ENCODE results near the gene ANKRA2.

The ANKRA2 gene

GRCh38 chr5:73606206-73606753 is 40.8 kb upstream of the ANKRA2 start:
- no peaks in the 10 kb centered on the region for H3K79me1 ChIP-seq (ENCODE audit: low read length)
- no peak overlapping the region for H3K23ac ChIP-seq (ENCODE audit: low read length)
- no peaks in the 10 kb centered on the region for H3K9me3 ChIP-seq (ENCODE audit: insufficient read depth, low read depth, low read length)
- no peak overlapping the region for H2AK5ac ChIP-seq (ENCODE audit: low read length)
- H3K4ac ChIP-seq (ENCODE audit: low read depth, low read length) = no peak overlapping the region
- H3K27me3 ChIP-seq (ENCODE audit: insufficient read depth, low read length) = no peaks in the 10 kb centered on the region
- H4K8ac ChIP-seq (ENCODE audit: low read depth, low read length) = no peak overlapping the region
- no peak overlapping the region for H3K4me2 ChIP-seq (ENCODE audit: low read length)
- no peaks in the 10 kb centered on the region for H3K79me2 ChIP-seq (ENCODE audit: control insufficient read depth, insufficient read depth, low read length, poor library complexity)
- no peak overlapping the region for H3K9ac ChIP-seq (ENCODE audit: low read length)
- no peak overlapping the region for H2BK5ac ChIP-seq (ENCODE audit: low read depth, low read length, poor library complexity)
- H2BK12ac ChIP-seq (ENCODE audit: low read length) = no peak overlapping the region
- WGBS (ENCODE audit: extremely low coverage, insufficient coverage, insufficient read length) = no CpG with 5 or more reads among the region's 3 CpGs
- H4K12ac ChIP-seq (ENCODE audit: low read depth, low read length) = no peak overlapping the region
- H3K27ac ChIP-seq (ENCODE audit: low read depth, low read length) = no peak overlapping the region
- H3K18ac ChIP-seq (ENCODE audit: low read length) = no peak overlapping the region
- no peaks in the 10 kb centered on the region for H3K4me1 ChIP-seq (ENCODE audit: control insufficient read depth in 1 of 2, insufficient read depth in 2 of 2, low read length in 2 of 2)
- H3K4me3 ChIP-seq (ENCODE audit: low read depth, low read length) = no peak overlapping the region
- H2AFZ ChIP-seq (ENCODE audit: insufficient read depth, low read length, poor library complexity) = no peak overlapping the region
- H3K14ac ChIP-seq (ENCODE audit: low read length) = no peak overlapping the region
- H4K91ac ChIP-seq (ENCODE audit: low read depth, low read length) = no peak overlapping the region
- no peaks in the 10 kb centered on the region for H3K36me3 ChIP-seq (ENCODE audit: control insufficient read depth in 1 of 2, insufficient read depth in 2 of 2, low read length in 2 of 2)
- H2BK120ac ChIP-seq (ENCODE audit: insufficient read depth, low read length, poor library complexity) = no peak overlapping the region
- no peak for DNase-seq

- no peaks in the 10 kb centered on the region for H3K79me2 ChIP-seq (ENCODE audit: control insufficient read depth, insufficient read depth, low read length, poor library complexity)
- no peak overlapping the region for H3K4me2 ChIP-seq (ENCODE audit: low read length)
- no peak overlapping the region for H2AFZ ChIP-seq (ENCODE audit: insufficient read depth, low read length, poor library complexity)
- no peaks in the 10 kb centered on the region for H3K4me1 ChIP-seq (ENCODE audit: control insufficient read depth in 1 of 2, insufficient read depth in 2 of 2, low read length in 2 of 2)
- H2BK120ac ChIP-seq (ENCODE audit: insufficient read depth, low read length, poor library complexity) = no peak overlapping the region
- no peaks in the 10 kb centered on the region for H3K79me1 ChIP-seq (ENCODE audit: low read length)
- no CpG with 5 or more reads among the region's 8 CpGs for WGBS (ENCODE audit: extremely low coverage, insufficient coverage, insufficient read length)
- H3K9me3 ChIP-seq (ENCODE audit: insufficient read depth, low read depth, low read length) = no peaks in the 10 kb centered on the region
- H3K18ac ChIP-seq (ENCODE audit: low read length) = no peak overlapping the region
- peak in 1 of 2 donors; percentile 37 for DNase-seq
- no peaks in the 10 kb centered on the region for H3K27me3 ChIP-seq (ENCODE audit: insufficient read depth, low read length)
- H3K23ac ChIP-seq (ENCODE audit: low read length) = no peak overlapping the region
- H2AK5ac ChIP-seq (ENCODE audit: low read length) = no peak overlapping the region
- no peak overlapping the region for H2BK5ac ChIP-seq (ENCODE audit: low read depth, low read length, poor library complexity)
- H4K8ac ChIP-seq (ENCODE audit: low read depth, low read length) = no peak overlapping the region
- no peak overlapping the region for H4K12ac ChIP-seq (ENCODE audit: low read depth, low read length)
- H3K4me3 ChIP-seq (ENCODE audit: low read depth, low read length) = no peak overlapping the region
- H3K14ac ChIP-seq (ENCODE audit: low read length) = no peak overlapping the region
- no peak overlapping the region for H2BK12ac ChIP-seq (ENCODE audit: low read length)
- H3K9ac ChIP-seq (ENCODE audit: low read length) = no peak overlapping the region
- no peaks in the 10 kb centered on the region for H3K36me3 ChIP-seq (ENCODE audit: control insufficient read depth in 1 of 2, insufficient read depth in 2 of 2, low read length in 2 of 2)
- H3K4ac ChIP-seq (ENCODE audit: low read depth, low read length) = no peak overlapping the region
- H4K91ac ChIP-seq (ENCODE audit: low read depth, low read length) = no peak overlapping the region
- no peak overlapping the region for H3K27ac ChIP-seq (ENCODE audit: low read depth, low read length)
Measured at GRCh38 chr5:73605223-73606087, 40.0 kb upstream of the ANKRA2 start.

- DNase-seq = no peak
- Histone ChIP-seq H3K4me2 (ENCODE audit: low read length) (no peak overlapping the region), H3K9ac (ENCODE audit: low read length) (no peak overlapping the region), H4K12ac (ENCODE audit: low read depth, low read length) (no peak overlapping the region), H2AFZ (ENCODE audit: insufficient read depth, low read length, poor library complexity) (no peak overlapping the region), H4K91ac (ENCODE audit: low read depth, low read length) (no peak overlapping the region), H3K14ac (ENCODE audit: low read length) (no peak overlapping the region), H2BK120ac (ENCODE audit: insufficient read depth, low read length, poor library complexity) (no peak overlapping the region), H2BK12ac (ENCODE audit: low read length) (no peak overlapping the region), H3K79me1 (ENCODE audit: low read length) (no peaks in the 10 kb centered on the region), H3K9me3 (ENCODE audit: insufficient read depth, low read depth, low read length) (no peaks in the 10 kb centered on the region), H3K23ac (ENCODE audit: low read length) (no peak overlapping the region), H3K27ac (ENCODE audit: low read depth, low read length) (no peak overlapping the region), H3K4ac (ENCODE audit: low read depth, low read length) (no peak overlapping the region), H3K4me1 (ENCODE audit: control insufficient read depth in 1 of 2, insufficient read depth in 2 of 2, low read length in 2 of 2) (no peaks in the 10 kb centered on the region), H2AK5ac (ENCODE audit: low read length) (no peak overlapping the region), H3K36me3 (ENCODE audit: control insufficient read depth in 1 of 2, insufficient read depth in 2 of 2, low read length in 2 of 2) (no peaks in the 10 kb centered on the region), H3K4me3 (ENCODE audit: low read depth, low read length) (no peak overlapping the region), H2BK5ac (ENCODE audit: low read depth, low read length, poor library complexity) (no peak overlapping the region), H3K18ac (ENCODE audit: low read length) (no peak overlapping the region), H4K8ac (ENCODE audit: low read depth, low read length) (no peak overlapping the region), H3K27me3 (ENCODE audit: insufficient read depth, low read length) (no peaks in the 10 kb centered on the region), H3K79me2 (ENCODE audit: control insufficient read depth, insufficient read depth, low read length, poor library complexity) (no peaks in the 10 kb centered on the region)
- WGBS (ENCODE audit: extremely low coverage, insufficient coverage, insufficient read length) = no CpG with 5 or more reads among the region's 5 CpGs
Measured at GRCh38 chr5:73603998-73604397, 38.6 kb upstream of the ANKRA2 start.

DNA sequence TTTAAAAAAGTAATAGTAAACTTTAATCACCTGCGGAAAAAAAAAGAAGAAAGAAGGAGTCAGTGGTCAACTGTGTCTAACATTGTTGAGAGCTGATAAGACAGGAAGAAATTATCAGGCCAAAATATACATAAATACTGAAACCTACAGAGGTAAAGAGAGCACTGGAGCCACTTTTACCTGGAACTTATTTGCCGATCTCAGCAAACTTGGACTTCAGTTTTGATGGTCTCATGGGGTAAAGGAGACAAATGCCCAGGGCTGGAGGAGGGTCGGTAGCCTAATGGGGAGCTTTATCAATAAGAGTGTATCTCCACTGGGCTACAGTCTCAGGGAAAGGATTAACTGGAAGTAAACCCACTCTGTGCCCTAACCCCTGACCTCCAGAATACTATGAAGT is 33.9 kb upstream of the ANKRA2 start:
- no peaks in the 10 kb centered on the region for H3K9me3 ChIP-seq (ENCODE audit: insufficient read depth, low read depth, low read length)
- H3K9ac ChIP-seq (ENCODE audit: low read length) = no peak overlapping the region
- no peak overlapping the region for H2BK5ac ChIP-seq (ENCODE audit: low read depth, low read length, poor library complexity)
- no peaks in the 10 kb centered on the region for H3K4me1 ChIP-seq (ENCODE audit: control insufficient read depth in 1 of 2, insufficient read depth in 2 of 2, low read length in 2 of 2)
- H3K14ac ChIP-seq (ENCODE audit: low read length) = no peak overlapping the region
- H3K23ac ChIP-seq (ENCODE audit: low read length) = no peak overlapping the region
- H3K4ac ChIP-seq (ENCODE audit: low read depth, low read length) = no peak overlapping the region
- no peaks in the 10 kb centered on the region for H3K27me3 ChIP-seq (ENCODE audit: insufficient read depth, low read length)
- no peak overlapping the region for H3K27ac ChIP-seq (ENCODE audit: low read depth, low read length)
- no peak overlapping the region for H2AK5ac ChIP-seq (ENCODE audit: low read length)
- H3K36me3 ChIP-seq (ENCODE audit: control insufficient read depth in 1 of 2, insufficient read depth in 2 of 2, low read length in 2 of 2) = no peaks in the 10 kb centered on the region
- no CpG with 5 or more reads among the region's 3 CpGs for WGBS (ENCODE audit: extremely low coverage, insufficient coverage, insufficient read length)
- H4K8ac ChIP-seq (ENCODE audit: low read depth, low read length) = no peak overlapping the region
- no peak overlapping the region for H4K12ac ChIP-seq (ENCODE audit: low read depth, low read length)
- no peak overlapping the region for H2AFZ ChIP-seq (ENCODE audit: insufficient read depth, low read length, poor library complexity)
- H3K79me1 ChIP-seq (ENCODE audit: low read length) = no peaks in the 10 kb centered on the region
- H3K4me2 ChIP-seq (ENCODE audit: low read length) = no peak overlapping the region
- H2BK12ac ChIP-seq (ENCODE audit: low read length) = no peak overlapping the region
- no peaks in the 10 kb centered on the region for H3K79me2 ChIP-seq (ENCODE audit: control insufficient read depth, insufficient read depth, low read length, poor library complexity)
- no peak overlapping the region for H4K91ac ChIP-seq (ENCODE audit: low read depth, low read length)
- H3K4me3 ChIP-seq (ENCODE audit: low read depth, low read length) = no peak overlapping the region
- no peak overlapping the region for H2BK120ac ChIP-seq (ENCODE audit: insufficient read depth, low read length, poor library complexity)
- no peak overlapping the region for H3K18ac ChIP-seq (ENCODE audit: low read length)
- no peak for DNase-seq

Data from trophoblast cell (in vitro differentiated cells and primary cell).